GM18507 (cell line): ENCODE measurements around the gene RETREG1.

ENCODE experiments used
- DNase-seq: peaks from one replicate; pipeline ENCODE4 v3.0.0; 2011; ENCODE audit warnings: low read depth; ENCODE audit not compliant: insufficient read length; ENCODE audit errors: extremely low spot score
- FAIRE-seq: peaks from 2 replicates; lab custom pipeline; 2011; peaks lifted over from hg19 to GRCh38; lab: Jason Lieb, UNC

Gene RETREG1

GRCh38 chr5:16539169-16539666, 77.6 kb downstream of the RETREG1 start:
- FAIRE-seq (no peak), DNase-seq (no peak)

GRCh38 chr5:16538006-16538405, 78.8 kb downstream of the RETREG1 start:
- DNase-seq = no peak
- no peak for FAIRE-seq

GRCh38 chr5:16536818-16537217, 80.0 kb downstream of the RETREG1 start:
- FAIRE-seq = no peak
- DNase-seq = no peak

GRCh38 chr5:16536246-16536645, 80.6 kb downstream of the RETREG1 start:
- DNase-seq (no peak), FAIRE-seq (no peak)

GRCh38 chr5:16534280-16534679, 82.5 kb downstream of the RETREG1 start:
- FAIRE-seq (no peak), DNase-seq (no peak)

GRCh38 chr5:16531063-16531648, 85.6 kb downstream of the RETREG1 start:
- no peak for DNase-seq
- no peak for FAIRE-seq

- FAIRE-seq (no peak), DNase-seq (no peak)
Observed at GRCh38 chr5:16529306-16529705, 87.5 kb downstream of the RETREG1 start.

- FAIRE-seq = no peak
Observed at GRCh38 chr5:16528382-16529110, 88.3 kb downstream of the RETREG1 start.

GRCh38 chr5:16525651-16526050, 91.1 kb downstream of the RETREG1 start:
- DNase-seq = no peak
- no peak for FAIRE-seq

More at GRCh38 chr5:16528382-16529110, 88.3 kb downstream of the RETREG1 start:
- DNase-seq = no peak

- FAIRE-seq = no peak
Observed at GRCh38 chr5:16524286-16524685, 92.5 kb downstream of the RETREG1 start.

GRCh38 chr5:16521521-16522483, 95.0 kb downstream of the RETREG1 start:
- no peak for DNase-seq
- no peak for FAIRE-seq

More at GRCh38 chr5:16524286-16524685, 92.5 kb downstream of the RETREG1 start:
- no peak for DNase-seq

- no peak for FAIRE-seq
- DNase-seq = no peak
Observed at GRCh38 chr5:16520841-16521240, 96.0 kb downstream of the RETREG1 start.

GRCh38 chr5:16519435-16519834, 97.4 kb downstream of the RETREG1 start:
- no peak for FAIRE-seq

GRCh38 chr5:16518606-16519005, 98.2 kb downstream of the RETREG1 start:
- no peak for FAIRE-seq
- DNase-seq = no peak

More at GRCh38 chr5:16519435-16519834, 97.4 kb downstream of the RETREG1 start:
- no peak for DNase-seq

- FAIRE-seq = no peak
- no peak for DNase-seq
Observed at GRCh38 chr5:16515532-16515931, 101.3 kb downstream of the RETREG1 start.

- FAIRE-seq (no peak), DNase-seq (no peak)
Observed at GRCh38 chr5:16510098-16510497, 106.7 kb downstream of the RETREG1 start.

- no peak for FAIRE-seq
- DNase-seq = no peak
Observed at GRCh38 chr5:16508730-16509531, 107.9 kb downstream of the RETREG1 start.

GRCh38 chr5:16507716-16508115, 109.1 kb downstream of the RETREG1 start:
- no peak for DNase-seq
- FAIRE-seq = no peak

GRCh38 chr5:16505904-16506303, 110.9 kb downstream of the RETREG1 start:
- FAIRE-seq = no peak
- no peak for DNase-seq
